GM12872 (cell line): ENCODE measurements around the gene NSF.

Source experiments
- CTCF ChIP-seq: IDR thresholded peaks from 3 replicates; pipeline ENCODE4 v1.5.1; 2011; ENCODE audit warnings: low read depth, mild to moderate bottlenecking, low read length, moderate library complexity; ENCODE audit not compliant: insufficient read depth

NSF gene

DNA sequence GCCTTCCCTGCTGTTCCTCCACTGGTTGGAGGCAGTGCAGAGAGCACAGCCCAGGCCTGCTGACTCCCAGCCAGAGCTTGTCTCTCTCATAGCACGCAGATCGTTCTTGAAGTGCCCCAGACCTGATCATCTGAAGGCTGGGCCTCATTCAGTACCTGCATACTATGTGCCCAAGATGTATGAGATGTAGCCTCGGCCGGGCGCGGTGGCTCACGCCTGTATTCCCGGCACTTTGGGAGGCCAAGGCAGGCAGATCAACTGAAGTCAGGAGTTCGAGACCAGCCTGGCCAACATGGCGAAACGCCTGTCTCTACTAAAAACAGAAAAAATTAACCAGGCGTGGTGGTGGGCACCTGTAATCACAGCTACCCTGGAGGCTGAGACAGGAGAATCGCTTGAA, 197.0 kb downstream of the NSF start:
- TF ChIP-seq CTCF = no peak

GRCh38 chr17:46788300-46788699, 197.8 kb downstream of the NSF start:
- TF ChIP-seq CTCF = no peak

DNA sequence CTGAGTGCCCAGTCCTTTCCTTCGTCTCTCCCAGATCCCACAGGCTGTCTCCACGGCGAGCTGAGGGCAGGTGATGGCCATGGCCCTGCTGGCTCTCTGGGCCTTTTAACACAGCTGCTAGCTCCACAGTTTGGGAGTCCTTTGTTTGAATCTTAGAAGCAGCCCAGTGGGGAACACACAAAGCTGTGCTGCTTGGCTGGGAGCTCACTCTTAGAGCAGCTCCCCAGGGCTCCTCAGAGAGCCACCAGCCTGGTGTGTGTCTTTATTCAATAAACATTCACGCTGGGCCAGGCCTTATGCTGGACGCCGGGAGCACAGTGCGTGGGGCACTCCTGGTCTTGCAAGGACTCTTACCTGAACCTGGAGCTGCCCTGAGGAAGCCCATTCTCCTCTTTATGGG, 198.3 kb downstream of the NSF start:
- TF ChIP-seq CTCF = no peak

GRCh38 chr17:46789610-46790009, 199.1 kb downstream of the NSF start:
- TF ChIP-seq CTCF = no peak

DNA sequence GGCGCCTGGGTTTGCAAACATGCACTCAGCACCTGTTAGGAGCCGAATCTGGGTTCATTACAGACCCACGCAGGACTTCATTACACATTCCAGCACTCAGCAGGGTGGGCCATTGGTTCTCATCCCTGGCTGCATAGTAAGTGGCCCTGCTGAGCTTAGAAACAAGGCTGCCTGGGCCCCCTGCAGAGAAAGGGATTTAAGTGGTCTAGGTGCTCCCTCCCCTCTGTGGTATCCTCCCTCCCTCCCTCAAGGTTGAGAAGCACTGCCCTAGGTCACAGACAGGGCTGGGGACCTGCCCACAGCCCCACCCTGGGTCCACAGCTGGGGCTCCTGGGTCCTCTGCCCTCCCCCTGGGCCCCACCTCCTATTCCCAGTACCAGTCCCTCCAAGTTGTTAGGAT, 199.7 kb downstream of the NSF start:
- no peak for TF ChIP-seq CTCF

DNA sequence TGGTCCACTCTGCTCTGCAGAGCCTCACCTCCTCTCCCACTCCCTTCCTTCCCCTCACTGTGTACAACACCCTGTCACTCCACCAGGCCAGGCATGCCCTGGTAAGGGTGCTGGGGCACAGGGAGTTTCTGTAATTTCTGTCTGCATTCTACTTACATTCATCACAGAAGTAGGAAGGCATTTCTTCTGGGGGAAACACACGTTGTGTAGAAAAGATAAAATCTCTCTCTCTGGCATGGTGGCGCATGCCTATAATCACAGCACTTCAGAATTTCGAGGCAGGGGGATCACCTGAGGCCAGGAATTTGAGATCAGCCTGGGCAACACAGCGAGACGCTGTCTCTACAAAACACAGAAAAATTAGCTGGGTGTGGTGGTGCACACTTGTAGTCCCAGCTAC, 201.1 kb downstream of the NSF start:
- TF ChIP-seq CTCF = no peak

DNA sequence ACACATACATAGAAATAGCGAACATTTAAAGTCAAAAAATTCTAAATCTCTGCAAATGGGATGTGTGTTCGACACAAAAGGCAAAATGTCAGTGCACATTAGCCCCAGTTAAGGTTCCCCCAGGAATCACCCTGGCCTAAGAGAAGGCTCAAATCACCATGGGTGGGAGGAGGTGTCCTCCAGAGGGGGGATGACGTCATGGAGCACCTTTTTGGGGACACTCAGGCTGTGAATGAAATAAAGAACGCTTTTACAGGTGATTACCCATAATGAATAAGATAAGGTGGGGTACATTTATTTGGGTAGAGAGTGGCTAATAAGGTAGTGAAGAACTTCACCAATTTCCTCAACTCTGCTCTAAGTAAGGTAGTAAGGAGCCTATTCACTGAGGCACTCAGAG, 201.6 kb downstream of the NSF start:
- TF ChIP-seq CTCF = no peak

- no peak for TF ChIP-seq CTCF
These were observed 203.1 kb downstream of the NSF start for GRCh38 chr17:46793541-46793940.
